ENCODE measurements around the gene NACC2. TPM values are rescaled to one million over a fixed set of nuclear protein-coding genes. Genes with fewer than 3 reads are reported as not detected.
A peak's percentile ranks its signal among the peaks of the same experiment; 100 is the strongest.

The NACC2 gene
- total RNA-seq, 2 experiments from 2014 or later, result 8.1 to 8.5 TPM

DNA sequence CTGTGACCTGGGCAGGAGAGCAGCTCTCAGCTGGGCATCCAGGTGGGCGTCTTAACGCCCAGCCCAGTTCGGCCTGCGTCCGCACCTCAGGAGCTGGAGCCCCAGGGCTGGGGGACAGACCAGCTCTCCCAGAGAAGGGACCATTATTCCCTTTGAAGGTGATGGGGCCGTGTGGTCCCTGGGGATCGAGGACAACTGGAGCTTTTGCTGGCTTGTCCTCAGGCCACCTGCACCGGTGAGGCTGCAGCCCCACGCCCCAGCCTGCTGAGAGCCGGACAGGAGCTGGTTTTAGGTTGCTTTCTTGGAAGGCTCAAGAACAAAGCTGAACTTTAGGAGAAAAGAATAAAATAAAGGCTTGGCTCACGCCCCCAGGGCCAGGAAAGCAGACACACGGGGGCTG, 40.9 kb downstream of the NACC2 start:
- Mint-ChIP-seq H3K27me3 (peaks cover 3% of the 10 kb centered on the region), H3K9me3 (no peaks in the 10 kb centered on the region), H3K4me3 (no peak overlapping the region), H3K36me3 (no peaks in the 10 kb centered on the region), H3K27ac (no peak overlapping the region), H3K4me1 (ENCODE audit: low read depth) (peaks cover 17% of the 10 kb centered on the region)
- CTCF ChIA-PET, result no interaction called here
- intact Hi-C loops (cut with micrococcal nuclease), result no loop called here
- no peak for DNase-seq
- POLR2A ChIA-PET, result no interaction called here

GRCh38 chr9:136053757-136054142, 41.3 kb downstream of the NACC2 start:
- Mint-ChIP-seq H3K36me3 (no peaks in the 10 kb centered on the region), H3K27ac (no peak overlapping the region), H3K4me3 (no peak overlapping the region), H3K9me3 (no peaks in the 10 kb centered on the region), H3K27me3 (peaks cover 3% of the 10 kb centered on the region), H3K4me1 (ENCODE audit: low read depth) (peaks cover 17% of the 10 kb centered on the region)
- CTCF ChIA-PET, result interaction anchor here (0.6 to 0.7 kb wide), 2 partner anchors 70 to 86 kb away, joined by 3 read pairs; no protein-coding TSS in a partner anchor
- POLR2A ChIA-PET, result no interaction called here
- intact Hi-C loops (cut with micrococcal nuclease), result no loop called here
- DNase-seq, result no peak

- POLR2A ChIA-PET, result no interaction called here
- Mint-ChIP-seq H3K27ac (no peak overlapping the region), H3K36me3 (no peaks in the 10 kb centered on the region), H3K4me3 (no peak overlapping the region), H3K9me3 (no peaks in the 10 kb centered on the region), H3K4me1 (ENCODE audit: low read depth) (peaks cover 17% of the 10 kb centered on the region), H3K27me3 (peaks cover 3% of the 10 kb centered on the region)
- CTCF ChIA-PET, result interaction anchor here (0.6 to 0.7 kb wide), 2 partner anchors 70 to 86 kb away, joined by 3 read pairs; no protein-coding TSS in a partner anchor
- no peak for DNase-seq
- intact Hi-C loops (cut with micrococcal nuclease), result no loop called here
Observed at GRCh38 chr9:136052991-136053756, 41.9 kb downstream of the NACC2 start.

GRCh38 chr9:136052472-136052880, 42.6 kb downstream of the NACC2 start:
- DNase-seq, result no peak
- ChIA-PET POLR2A (no interaction called here), CTCF (no interaction called here)
- peaks cover 3% of the 10 kb centered on the region for H3K27me3 Mint-ChIP-seq
- H3K9me3 Mint-ChIP-seq, result no peaks in the 10 kb centered on the region
- H3K36me3 Mint-ChIP-seq, result no peaks in the 10 kb centered on the region
- H3K4me3 Mint-ChIP-seq, result no peak overlapping the region
- intact Hi-C loops (cut with micrococcal nuclease), result no loop called here
- peaks cover 17% of the 10 kb centered on the region for H3K4me1 Mint-ChIP-seq (ENCODE audit: low read depth)
- H3K27ac Mint-ChIP-seq, result no peak overlapping the region

GRCh38 chr9:136051837-136052471, 43.1 kb downstream of the NACC2 start:
- H3K4me1 Mint-ChIP-seq (ENCODE audit: low read depth), result peaks cover 13% of the 10 kb centered on the region
- H3K27me3 Mint-ChIP-seq, result no peaks in the 10 kb centered on the region
- DNase-seq, result peak; percentile 47
- no peaks in the 10 kb centered on the region for H3K9me3 Mint-ChIP-seq
- peak overlapping the region; percentile 51 for H3K4me3 Mint-ChIP-seq
- H3K36me3 Mint-ChIP-seq, result no peaks in the 10 kb centered on the region
- intact Hi-C loops (cut with micrococcal nuclease), result no loop called here
- no peak overlapping the region for H3K27ac Mint-ChIP-seq
- POLR2A ChIA-PET, result no interaction called here
- CTCF ChIA-PET, result interaction anchor here (0.6 to 1.2 kb wide), 3 partner anchors 70 to 620 kb away, joined by 3 to 7 read pairs (median 3); no protein-coding TSS in a partner anchor

DNA sequence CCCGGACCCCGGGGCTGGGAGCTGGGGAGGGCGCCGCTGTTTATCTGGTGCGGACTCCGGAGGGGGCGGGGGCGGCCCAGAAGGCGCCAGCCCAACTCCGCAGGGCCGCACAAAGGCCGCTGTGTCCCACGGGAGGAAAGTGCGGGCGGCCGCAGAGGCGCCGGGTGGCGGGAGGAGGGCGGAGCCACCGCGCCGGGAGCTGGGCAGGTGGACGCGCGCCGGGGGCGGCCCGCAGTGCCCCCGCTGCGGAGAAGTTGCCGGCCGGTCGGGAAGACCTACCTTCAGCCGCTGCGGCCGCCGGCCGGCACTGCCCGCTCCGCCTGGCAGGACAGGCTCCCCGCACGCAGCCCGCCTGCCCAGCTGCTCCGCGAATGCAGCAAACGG, 43.6 kb downstream of the NACC2 start:
- H3K9me3 Mint-ChIP-seq, result no peaks in the 10 kb centered on the region
- CTCF ChIA-PET, result interaction anchor here (0.6 to 1.2 kb wide), 3 partner anchors 70 to 620 kb away, joined by 3 to 7 read pairs (median 3); no protein-coding TSS in a partner anchor
- no peaks in the 10 kb centered on the region for H3K27me3 Mint-ChIP-seq
- H3K27ac Mint-ChIP-seq, result no peak overlapping the region
- intact Hi-C loops (cut with micrococcal nuclease), result no loop called here
- DNase-seq, result no peak
- H3K4me1 Mint-ChIP-seq (ENCODE audit: low read depth), result peaks cover 13% of the 10 kb centered on the region
- H3K36me3 Mint-ChIP-seq, result peaks cover 2% of the 10 kb centered on the region
- POLR2A ChIA-PET, result no interaction called here
- H3K4me3 Mint-ChIP-seq, result no peak overlapping the region

- ChIA-PET CTCF (interaction anchor here (0.9 to 1.2 kb wide), 2 partner anchors 71 to 72 kb away, joined by 3 to 7 read pairs; no protein-coding TSS in a partner anchor), POLR2A (no interaction called here)
- DNase-seq, result no peak
- Mint-ChIP-seq H3K27me3 (no peaks in the 10 kb centered on the region), H3K4me1 (ENCODE audit: low read depth) (peaks cover 13% of the 10 kb centered on the region), H3K9me3 (no peaks in the 10 kb centered on the region), H3K27ac (no peak overlapping the region), H3K36me3 (peaks cover 2% of the 10 kb centered on the region), H3K4me3 (no peak overlapping the region)
- intact Hi-C loops (cut with micrococcal nuclease), result no loop called here
Observed at GRCh38 chr9:136050701-136051452, 44.2 kb downstream of the NACC2 start.

DNA sequence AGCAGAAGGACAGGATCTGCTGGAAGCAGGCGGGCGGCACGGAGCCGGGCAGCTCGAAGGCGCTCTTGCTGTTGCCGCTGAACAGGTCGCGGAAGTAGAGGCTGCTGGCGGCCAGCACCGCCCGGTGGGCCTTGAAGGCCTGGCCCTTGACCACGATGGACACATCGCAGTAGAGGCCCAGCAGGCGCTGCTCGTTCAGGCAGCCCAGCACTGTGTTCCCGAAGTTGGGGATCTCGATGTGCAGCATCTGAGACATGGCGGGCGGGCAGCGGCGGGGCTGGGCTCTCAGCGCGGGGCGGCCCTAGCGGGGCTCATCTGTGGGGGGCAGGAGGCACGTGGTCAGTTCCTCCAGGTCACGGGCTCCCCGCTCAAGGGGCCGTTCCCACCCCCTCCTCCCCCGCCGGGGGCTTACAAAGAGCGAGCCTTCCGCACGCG, 44.8 kb downstream of the NACC2 start:
- H3K36me3 Mint-ChIP-seq, result peaks cover 2% of the 10 kb centered on the region
- ChIA-PET POLR2A (no interaction called here), CTCF (no interaction called here)
- H3K27ac Mint-ChIP-seq, result no peak overlapping the region
- no peaks in the 10 kb centered on the region for H3K27me3 Mint-ChIP-seq
- H3K4me1 Mint-ChIP-seq (ENCODE audit: low read depth), result peaks cover 7% of the 10 kb centered on the region
- intact Hi-C loops (cut with micrococcal nuclease), result no loop called here
- DNase-seq, result no peak
- H3K9me3 Mint-ChIP-seq, result no peaks in the 10 kb centered on the region
- H3K4me3 Mint-ChIP-seq, result no peak overlapping the region

DNA sequence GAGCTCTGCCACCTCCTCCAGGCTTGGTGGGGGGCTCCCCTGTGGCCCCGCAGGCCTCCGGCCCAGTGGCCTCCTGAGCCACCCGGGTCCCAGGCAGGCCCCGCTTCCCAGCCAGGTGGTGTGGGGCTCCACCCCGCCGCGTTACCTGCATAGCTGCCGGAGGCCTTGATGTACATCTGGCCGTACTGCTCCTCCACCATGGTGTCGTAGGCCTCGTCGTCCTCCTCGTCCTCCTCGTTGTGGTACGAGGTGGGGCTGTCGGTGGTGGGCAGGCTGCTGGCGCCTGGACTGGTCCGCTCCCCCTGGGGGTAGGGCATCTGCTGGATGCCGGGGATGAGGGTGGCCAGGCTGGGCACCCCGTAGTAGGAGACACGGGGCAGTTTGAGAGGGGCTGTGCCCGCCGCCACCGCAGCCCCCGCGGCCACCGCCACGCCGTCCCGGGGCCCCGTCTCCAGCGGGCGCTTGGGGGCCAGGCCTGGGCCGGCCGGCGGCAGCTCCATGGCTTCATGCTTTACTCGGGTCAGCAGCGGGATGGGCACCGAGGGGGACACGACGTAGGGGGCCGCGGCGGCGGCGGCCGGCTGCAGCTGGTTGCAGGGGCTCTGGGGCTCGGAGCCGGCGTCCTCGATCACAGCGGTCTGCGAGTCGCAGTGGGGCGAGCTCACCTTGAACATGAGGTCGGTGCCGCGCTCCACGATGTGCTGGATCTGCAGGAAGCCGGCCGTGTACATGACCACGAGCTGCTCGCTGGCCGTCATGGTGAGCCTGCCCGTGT, 45.4 kb downstream of the NACC2 start:
- H3K4me3 Mint-ChIP-seq, result no peak overlapping the region
- H3K27me3 Mint-ChIP-seq, result no peaks in the 10 kb centered on the region
- CTCF ChIA-PET, result no interaction called here

GRCh38 chr9:136048560-136049411, 46.3 kb downstream of the NACC2 start:
- CTCF ChIA-PET, result no interaction called here
- H3K4me3 Mint-ChIP-seq, result no peak overlapping the region
- H3K9me3 Mint-ChIP-seq, result no peaks in the 10 kb centered on the region
- peaks cover 2% of the 10 kb centered on the region for H3K36me3 Mint-ChIP-seq
- peaks cover 7% of the 10 kb centered on the region for H3K4me1 Mint-ChIP-seq (ENCODE audit: low read depth)
- POLR2A ChIA-PET, result no interaction called here
- intact Hi-C loops (cut with micrococcal nuclease), result no loop called here
- no peak overlapping the region for H3K27ac Mint-ChIP-seq
- DNase-seq, result no peak
- H3K27me3 Mint-ChIP-seq, result no peaks in the 10 kb centered on the region

More for the DNA sequence above, 45.4 kb downstream of the NACC2 start:
- intact Hi-C loops (cut with micrococcal nuclease), result no loop called here
- Mint-ChIP-seq H3K36me3 (peaks cover 2% of the 10 kb centered on the region), H3K9me3 (no peaks in the 10 kb centered on the region), H3K4me1 (ENCODE audit: low read depth) (peaks cover 7% of the 10 kb centered on the region), H3K27ac (no peak overlapping the region)
- no peak for DNase-seq
- POLR2A ChIA-PET, result no interaction called here

- no peak for DNase-seq
- CTCF ChIA-PET, result no interaction called here
- no peaks in the 10 kb centered on the region for H3K27me3 Mint-ChIP-seq
- H3K36me3 Mint-ChIP-seq, result peaks cover 2% of the 10 kb centered on the region
- H3K9me3 Mint-ChIP-seq, result no peaks in the 10 kb centered on the region
- intact Hi-C loops (cut with micrococcal nuclease), result no loop called here
- H3K4me1 Mint-ChIP-seq (ENCODE audit: low read depth), result peaks cover 7% of the 10 kb centered on the region
- H3K4me3 Mint-ChIP-seq, result no peak overlapping the region
- H3K27ac Mint-ChIP-seq, result no peak overlapping the region
- POLR2A ChIA-PET, result no interaction called here
Observed at GRCh38 chr9:136047775-136048559, 47.1 kb downstream of the NACC2 start.
